K562 (cell line): ENCODE measurements around the gene PDCD1LG2.

Experiments
- BHLHE40 ChIP-seq: IDR thresholded peaks from 2 replicates; pipeline ENCODE4 v1.6.1; 2011; ENCODE audit warnings: low read length, improper control_type of control experiment
- HDAC1 ChIP-seq, 2 experiments: fragments of 450-650 bp; IDR thresholded peaks; 2 replicates each; pipeline ENCODE4 v1.6.1; 2016 to 2017; ENCODE audit warnings: inconsistent platforms in 1 of 2, mild to moderate bottlenecking in 1 of 2, moderate library complexity in 1 of 2
- MYC ChIP-seq, 2 experiments: fragments of 250-450 bp in 1 of 2; sonication (Bioruptor Pico) in 1 of 2; IDR thresholded peaks; 2 replicates each; pipeline versions ENCODE4 v1.5.1 to v1.6.1; 2012 to 2021; ENCODE audit warnings: low read depth in 2 of 2, borderline replicate concordance in 1 of 2, improper control_type of control experiment in 1 of 2, low read length in 1 of 2, mild to moderate bottlenecking in 1 of 2, moderate library complexity in 1 of 2
- POLR2A ChIP-seq: fragments of 450-650 bp; conservative IDR thresholded peaks from 2 replicates; pipeline ENCODE4 v1.6.1; 2016
- ZNF133 ChIP-seq: fragments of 250-450 bp; sonication (Bioruptor Pico); IDR thresholded peaks from 2 replicates; pipeline ENCODE4 v1.4.0; 2020; ENCODE audit warnings: mild to moderate bottlenecking

GRCh38 chr9:5483306-5483705, 27.0 kb upstream of the PDCD1LG2 start:
- TF ChIP-seq MYC (IDR thresholded peaks at IDR 0.05; ENCODE audit: low read depth, low read length) (no peak), MYC (CRISPR knock-in tag; IDR thresholded peaks at IDR 0.05; ENCODE audit: borderline replicate concordance, low read depth) (no peak), BHLHE40 (no peak), POLR2A (no peak), HDAC1 (IDR thresholded peaks at IDR 0.05) (no peak), ZNF133 (CRISPR knock-in tag) (no peak)
